ENCODE data around the gene NAA50. TPM values are rescaled to one million over a fixed set of nuclear protein-coding genes. Genes with fewer than 3 reads are reported as not detected.

Gene NAA50
- total RNA-seq, 1 experiment from 2014 or later = 203 TPM

DNA sequence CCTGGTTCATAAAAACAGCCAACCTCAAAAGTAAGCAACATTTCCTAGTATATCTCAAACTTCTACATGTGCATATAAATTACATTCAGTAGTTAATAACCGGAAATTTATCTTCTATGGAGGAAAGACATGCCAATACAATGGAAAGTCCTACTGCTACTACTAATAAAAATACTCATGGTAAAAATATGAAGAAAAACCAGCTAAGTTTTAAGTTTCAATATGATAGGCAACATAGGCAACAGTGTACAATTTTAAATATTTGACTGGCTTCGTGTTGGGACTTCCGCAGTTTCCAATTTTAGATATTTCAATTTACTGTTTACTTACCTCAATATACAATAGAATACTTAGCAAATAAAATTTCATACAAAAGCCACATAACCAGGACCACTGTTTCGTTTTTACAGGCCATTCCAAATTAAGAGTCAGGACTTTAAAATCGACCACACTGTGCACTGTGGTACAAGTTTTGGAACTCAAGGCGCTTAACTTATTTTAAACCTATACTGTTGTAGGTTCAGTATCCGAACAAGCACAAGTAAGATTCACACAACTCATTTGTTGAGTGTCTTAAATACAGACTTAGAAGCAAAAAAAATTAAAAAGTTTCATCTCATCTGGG lies 2.9 kb downstream of the NAA50 start:
- no peak for DNase-seq (ENCODE audit: low read depth)

- DNase-seq (ENCODE audit: low read depth) = no peak
Measured at GRCh38 chr3:113741620-113742019, 4.4 kb downstream of the NAA50 start.

DNA sequence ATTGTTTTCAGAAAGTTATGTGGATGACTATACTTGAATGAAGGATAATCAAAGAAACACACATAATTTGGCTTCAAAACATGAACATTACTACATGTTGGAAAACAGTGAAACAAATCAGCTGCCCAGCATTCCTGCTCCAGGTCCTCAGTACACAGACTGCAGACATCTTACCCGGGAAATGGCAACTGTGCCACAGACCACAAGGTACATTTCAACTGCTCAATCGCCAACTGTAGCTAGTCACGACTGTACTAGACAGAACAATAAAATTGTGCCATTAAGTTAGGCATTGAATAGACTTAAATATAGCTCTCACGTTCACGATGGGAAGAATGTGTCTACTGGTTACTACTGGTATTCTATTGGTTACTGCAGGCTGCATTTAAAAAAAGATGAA lies 5.0 kb downstream of the NAA50 start:
- no peak for DNase-seq (ENCODE audit: low read depth)

GRCh38 chr3:113736548-113737089 lies 9.4 kb downstream of the NAA50 start:
- DNase-seq (ENCODE audit: low read depth) = peak; percentile 76

DNA sequence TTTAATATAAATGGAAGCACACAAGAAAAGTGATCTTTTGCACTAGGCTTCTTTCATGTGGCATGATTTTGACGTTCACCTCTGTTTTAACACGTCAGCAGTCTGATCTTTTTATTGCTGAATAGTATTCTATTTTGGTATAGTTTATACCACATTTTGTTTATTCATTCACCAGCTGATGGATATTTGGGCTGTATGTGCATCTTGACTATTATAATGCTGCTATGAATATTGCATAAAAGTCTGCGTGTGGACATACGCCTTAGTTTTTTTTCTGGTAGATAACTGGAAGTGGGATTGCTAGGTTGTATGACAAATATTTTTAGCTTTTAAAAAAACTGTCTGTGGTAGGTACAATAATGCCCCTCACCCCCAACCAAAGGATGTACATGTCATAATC lies 14.4 kb downstream of the NAA50 start:
- no peak for DNase-seq (ENCODE audit: low read depth)

- DNase-seq (ENCODE audit: low read depth) = no peak
Measured at GRCh38 chr3:113730550-113730949, 15.5 kb downstream of the NAA50 start.

DNA sequence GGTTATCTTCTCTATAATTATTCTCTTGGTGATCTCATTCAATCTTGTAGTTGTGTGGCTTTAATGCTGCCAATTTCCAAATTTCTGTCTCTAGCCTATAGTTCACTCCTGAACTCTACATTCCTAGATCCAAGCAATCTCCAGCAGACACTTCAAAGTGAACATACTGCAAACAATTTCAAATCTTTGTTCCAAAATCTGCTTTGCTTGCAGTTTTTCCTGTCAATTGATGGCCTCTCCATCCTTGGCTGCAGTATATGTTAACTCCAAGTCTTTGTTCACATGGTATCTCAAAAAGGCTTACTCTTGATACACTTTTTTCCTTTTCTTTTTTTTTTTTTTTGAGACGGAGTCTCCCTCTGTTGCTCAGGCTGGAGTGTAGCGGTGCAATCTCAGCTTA lies 17.4 kb downstream of the NAA50 start:
- no peak for DNase-seq (ENCODE audit: low read depth)

GRCh38 chr3:113721636-113722035 lies 24.4 kb downstream of the NAA50 start:
- DNase-seq (ENCODE audit: low read depth) = no peak

DNA sequence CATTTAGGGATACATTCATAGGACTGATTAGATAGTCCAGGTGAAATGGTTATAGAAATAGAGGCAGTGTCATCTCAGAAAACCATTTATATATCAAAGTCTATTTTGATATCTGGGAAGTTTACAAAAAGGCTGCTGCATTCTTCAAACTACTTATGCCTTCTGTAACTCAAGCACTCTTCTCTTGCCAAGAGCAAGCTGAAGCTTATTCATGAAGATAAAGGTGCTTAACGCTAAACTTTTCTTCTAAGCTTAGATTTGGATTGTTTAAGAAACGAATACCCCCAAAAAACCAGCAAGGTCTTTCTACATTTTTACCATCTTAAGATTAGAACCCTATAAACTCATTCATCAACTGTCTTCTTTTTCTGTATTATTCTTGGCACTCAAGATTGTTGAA lies 26.3 kb downstream of the NAA50 start:
- DNase-seq (ENCODE audit: low read depth) = no peak

- DNase-seq (ENCODE audit: low read depth) = no peak
Measured at GRCh38 chr3:113719294-113719693, 26.8 kb downstream of the NAA50 start.

DNA sequence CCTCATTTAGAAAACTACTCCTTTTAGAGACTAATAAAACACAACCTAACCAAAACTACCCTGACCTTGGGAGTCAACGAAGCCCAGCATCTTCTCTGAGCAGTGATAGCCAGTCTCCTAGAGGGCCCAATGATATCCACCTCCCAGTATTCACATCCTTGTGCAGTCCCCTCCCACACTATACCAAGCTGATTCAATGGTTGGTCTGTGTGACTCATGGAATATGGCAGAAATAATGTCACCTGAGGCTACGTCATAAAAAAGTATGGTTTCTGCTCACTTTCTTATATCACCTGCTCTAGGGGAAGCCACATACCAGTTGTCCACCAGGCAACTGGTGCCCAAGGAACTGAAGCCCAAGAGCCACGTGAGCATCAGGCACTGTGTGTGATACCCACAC lies 28.2 kb downstream of the NAA50 start:
- DNase-seq (ENCODE audit: low read depth) = no peak

- DNase-seq (ENCODE audit: low read depth) = no peak
Measured at GRCh38 chr3:113717308-113717707, 28.7 kb downstream of the NAA50 start.

GRCh38 chr3:113714702-113715101 lies 31.3 kb downstream of the NAA50 start:
- no peak for DNase-seq (ENCODE audit: low read depth)

DNA sequence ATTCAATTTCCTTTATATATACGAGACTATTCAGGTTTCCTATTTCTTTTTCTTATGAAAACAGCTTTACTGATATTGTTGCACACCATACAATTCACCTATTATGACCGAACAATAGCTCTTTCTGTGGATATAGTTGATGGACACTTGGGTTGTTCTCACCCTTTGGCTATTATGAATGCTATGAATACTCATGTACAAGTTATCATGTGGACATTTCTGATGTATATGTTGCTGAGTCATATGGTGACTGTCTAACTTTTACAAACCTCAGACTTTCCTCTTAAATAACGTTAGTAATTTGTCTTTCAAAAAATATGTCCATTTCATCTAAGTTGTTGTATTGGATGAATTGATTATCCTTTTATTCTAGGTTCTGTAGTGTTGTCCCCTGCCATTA lies 33.9 kb downstream of the NAA50 start:
- no peak for DNase-seq (ENCODE audit: low read depth)

GRCh38 chr3:113707835-113708234 lies 38.2 kb downstream of the NAA50 start:
- no peak for DNase-seq (ENCODE audit: low read depth)

GRCh38 chr3:113698956-113699355 lies 47.1 kb downstream of the NAA50 start:
- no peak for DNase-seq (ENCODE audit: low read depth)

GRCh38 chr3:113698213-113698742 lies 47.8 kb downstream of the NAA50 start:
- DNase-seq (ENCODE audit: low read depth) = no peak

- no peak for DNase-seq (ENCODE audit: low read depth)
Measured at GRCh38 chr3:113697500-113698090, 48.5 kb downstream of the NAA50 start.

- peak; percentile 99 for DNase-seq (ENCODE audit: low read depth)
Measured at GRCh38 chr3:113696658-113697499, 49.2 kb downstream of the NAA50 start.

GRCh38 chr3:113695786-113696645 lies 50.0 kb downstream of the NAA50 start, which contains the start of gene USF3:
TSS of gene USF3 (minus strand) at chr3:113696642. CDS start at chr3:113674878, 21,764 bp downstream.
- peak; percentile 66 for DNase-seq (ENCODE audit: low read depth)

- DNase-seq (ENCODE audit: low read depth) = no peak
Measured at GRCh38 chr3:113695431-113695785, 50.6 kb downstream of the NAA50 start.

Data from RPMI7951 (cell line).